ENCODE results near the gene KIF1A. TPM values are rescaled to one million over a fixed set of nuclear protein-coding genes. Genes with fewer than 3 reads are reported as not detected.
A peak's percentile ranks its signal among the peaks of the same experiment; 100 is the strongest.

The KIF1A gene
- total and polyA plus RNA-seq, 2 of the 13 experiments (the other 11 are each of a cell fraction or from before 2014, with no cell fraction given): 0.01 TPM; not detected in 1

DNA sequence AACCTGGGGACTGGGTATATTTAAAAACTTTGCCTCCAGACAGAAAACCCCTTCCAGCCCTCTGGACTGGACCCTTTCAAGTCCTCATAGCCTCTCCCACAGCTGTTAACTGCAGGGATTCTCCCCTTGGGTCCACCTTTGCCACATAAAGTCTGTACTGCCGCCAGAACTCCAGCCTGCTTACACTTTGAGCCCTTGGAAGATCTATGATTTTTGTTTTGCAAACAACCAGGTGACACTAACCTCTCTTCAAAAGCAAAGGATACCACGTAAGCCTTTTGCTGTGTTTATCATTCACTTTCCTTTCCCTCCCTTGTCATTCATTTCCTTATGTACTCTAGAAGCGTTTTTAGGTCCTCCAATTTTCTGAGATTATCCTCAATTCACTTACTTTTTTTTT is 44.5 kb upstream of the KIF1A start (continued):
- TF ChIP-seq ZNF281 (CRISPR knock-in tag; IDR thresholded peaks at IDR 0.05; ENCODE audit: borderline replicate concordance): no peak
- TF ChIP-seq ZNF280B (CRISPR knock-in tag; IDR thresholded peaks at IDR 0.05; ENCODE audit: borderline replicate concordance): no peak
- peak; percentile 87 for TF ChIP-seq RXRB (CRISPR knock-in tag; IDR thresholded peaks at IDR 0.05; ENCODE audit: borderline replicate concordance)
- TF ChIP-seq SAP130 (CRISPR knock-in tag; IDR thresholded peaks at IDR 0.05; ENCODE audit: low read depth): peak; percentile 83
- no peak for TF ChIP-seq SOX6 (IDR thresholded peaks at IDR 0.05)
- TF ChIP-seq SOX6 (CRISPR knock-in tag; IDR thresholded peaks at IDR 0.05): peak; percentile 55
- TF ChIP-seq ZNF430 (CRISPR knock-in tag; IDR thresholded peaks at IDR 0.05): 0 out of 2 replicates have a peak, but pooled peaks have one; percentile 44
- TF ChIP-seq, protein P1, sequence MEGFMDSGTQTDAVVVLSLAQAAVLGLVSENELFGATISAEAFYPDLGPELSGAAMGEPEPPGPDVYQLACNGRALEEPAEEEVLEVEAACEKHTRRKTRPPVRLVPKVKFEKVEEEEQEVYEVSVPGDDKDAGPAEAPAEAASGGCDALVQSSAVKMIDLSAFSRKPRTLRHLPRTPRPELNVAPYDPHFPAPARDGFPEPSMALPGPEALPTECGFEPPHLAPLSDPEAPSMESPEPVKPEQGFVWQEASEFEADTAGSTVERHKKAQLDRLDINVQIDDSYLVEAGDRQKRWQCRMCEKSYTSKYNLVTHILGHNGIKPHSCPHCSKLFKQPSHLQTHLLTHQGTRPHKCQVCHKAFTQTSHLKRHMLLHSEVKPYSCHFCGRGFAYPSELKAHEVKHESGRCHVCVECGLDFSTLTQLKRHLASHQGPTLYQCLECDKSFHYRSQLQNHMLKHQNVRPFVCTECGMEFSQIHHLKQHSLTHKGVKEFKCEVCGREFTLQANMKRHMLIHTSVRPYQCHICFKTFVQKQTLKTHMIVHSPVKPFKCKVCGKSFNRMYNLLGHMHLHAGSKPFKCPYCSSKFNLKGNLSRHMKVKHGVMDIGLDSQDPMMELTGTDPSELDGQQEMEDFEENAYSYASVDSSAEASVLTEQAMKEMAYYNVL (CRISPR knock-in tag; IDR thresholded peaks at IDR 0.05; ENCODE audit: borderline replicate concordance): peak; percentile 77; the same call in 1 of the 2 replicates
- peak; percentile 47; the same call in 1 of the 2 replicates for TF ChIP-seq FOXK1 (CRISPR knock-in tag; IDR thresholded peaks at IDR 0.05; ENCODE audit: borderline replicate concordance, low read depth)
- TF ChIP-seq, protein P2, sequence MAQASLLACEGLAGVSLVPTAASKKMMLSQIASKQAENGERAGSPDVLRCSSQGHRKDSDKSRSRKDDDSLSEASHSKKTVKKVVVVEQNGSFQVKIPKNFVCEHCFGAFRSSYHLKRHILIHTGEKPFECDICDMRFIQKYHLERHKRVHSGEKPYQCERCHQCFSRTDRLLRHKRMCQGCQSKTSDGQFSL (CRISPR knock-in tag; IDR thresholded peaks at IDR 0.05): no peak
- no peak for TF ChIP-seq ZNF547 (CRISPR knock-in tag; IDR thresholded peaks at IDR 0.05)
- no peak for TF ChIP-seq ZNF101 (CRISPR knock-in tag; IDR thresholded peaks at IDR 0.05; ENCODE audit: borderline replicate concordance, low read depth)
- TF ChIP-seq ELF4 (CRISPR knock-in tag; IDR thresholded peaks at IDR 0.05; ENCODE audit: borderline replicate concordance): no peak
- peak; percentile 54 for TF ChIP-seq CREM (IDR thresholded peaks at IDR 0.05)
- TF ChIP-seq CREM (CRISPR knock-in tag; IDR thresholded peaks at IDR 0.05): no peak
- TF ChIP-seq GABPB1 (CRISPR knock-in tag; IDR thresholded peaks at IDR 0.05): no peak
- no peak for TF ChIP-seq NFE2L1 (CRISPR knock-in tag; IDR thresholded peaks at IDR 0.05; ENCODE audit: borderline replicate concordance)
- no peak for TF ChIP-seq JDP2 (CRISPR knock-in tag; IDR thresholded peaks at IDR 0.05; ENCODE audit: borderline replicate concordance)
- TF ChIP-seq HNF4G (IDR thresholded peaks at IDR 0.05; ENCODE audit: borderline replicate concordance, low read depth, low read length): peak; percentile 49; the same call in 1 of the 2 replicates
- TF ChIP-seq HNF4G (CRISPR knock-in tag; IDR thresholded peaks at IDR 0.05; ENCODE audit: borderline replicate concordance, low read depth): peak; percentile 60; the same call in 1 of the 2 replicates
- no peak for TF ChIP-seq ZBTB1 (CRISPR knock-in tag; IDR thresholded peaks at IDR 0.05; ENCODE audit: borderline replicate concordance)
- TF ChIP-seq FOXA3 (CRISPR knock-in tag; IDR thresholded peaks at IDR 0.05): peak; percentile 71; the same call in 1 of the 2 replicates
- TF ChIP-seq NR2F6 (IDR thresholded peaks at IDR 0.05): peak; percentile 28; the same call in 1 of the 2 replicates
- peak; percentile 58; the same call in 1 of the 2 replicates for TF ChIP-seq NR2F6 (CRISPR knock-in tag; IDR thresholded peaks at IDR 0.05)
